Fibroblast of lung (primary cell): ENCODE results near the gene OR52I1. TPM values are rescaled to one million over a fixed set of nuclear protein-coding genes. Genes with fewer than 3 reads are reported as not detected.

Source experiments
- DNase-seq, 2 donors: peaks; one replicate each; pipeline versions ENCODE4 v3.0.0 to v3.0.0-alpha.2; 2010; ENCODE audit warnings: low read depth in 2 of 2
- H2AFZ ChIP-seq: 2 replicates; pipeline ENCODE4 v1.5.1; 2012; ENCODE audit warnings: low read length, control low read depth, inconsistent platforms
- H3K27ac ChIP-seq: 2 replicates; pipeline ENCODE4 v1.5.1; 2011; ENCODE audit warnings: low read length, control low read depth; ENCODE audit not compliant: insufficient read depth
- H3K27me3 ChIP-seq: 2 replicates; pipeline ENCODE4 v1.5.1; 2011; ENCODE audit warnings: mild to moderate bottlenecking, low read length; ENCODE audit not compliant: control insufficient read depth, insufficient read depth
- H3K36me3 ChIP-seq: 2 replicates; pipeline ENCODE4 v1.5.1; 2011; ENCODE audit warnings: low read length; ENCODE audit not compliant: control insufficient read depth, insufficient read depth
- H3K4me1 ChIP-seq: 2 replicates; pipeline ENCODE4 v1.5.1; 2011; ENCODE audit warnings: low read length; ENCODE audit not compliant: control insufficient read depth, insufficient read depth; ENCODE audit errors: extremely low read depth
- H3K4me2 ChIP-seq: 2 replicates; pipeline ENCODE4 v1.5.1; 2011; ENCODE audit warnings: low read length, control low read depth; ENCODE audit not compliant: insufficient read depth; ENCODE audit errors: extremely low read depth
- H3K4me3 ChIP-seq, 4 experiments: fragments of 200-600 bp in 1 of 4; sonication (generic) in 1 of 4; replicated peaks in 1 of 4; 2 replicates each; pipeline ENCODE4 v1.5.1; 2011 to 2016; ENCODE audit warnings: low read length in 4 of 4, low read depth in 3 of 4, mild to moderate bottlenecking in 3 of 4, control low read depth in 2 of 4, inconsistent platforms in 1 of 4, mixed read lengths in 1 of 4; ENCODE audit not compliant: insufficient read depth in 1 of 4; ENCODE audit errors: control extremely low read depth in 1 of 4
- H3K79me2 ChIP-seq: 2 replicates; pipeline ENCODE4 v1.5.1; 2012; ENCODE audit warnings: mild to moderate bottlenecking, low read length, inconsistent platforms; ENCODE audit not compliant: control insufficient read depth, insufficient read depth
- H3K9ac ChIP-seq: 2 replicates; pipeline ENCODE4 v1.5.1; 2011; ENCODE audit warnings: mild to moderate bottlenecking, low read length, control low read depth; ENCODE audit not compliant: insufficient read depth
- H3K9me3 ChIP-seq: 2 replicates; pipeline ENCODE4 v1.5.1; 2012; ENCODE audit warnings: low read depth, low read length; ENCODE audit not compliant: control insufficient read depth, insufficient read depth
- H4K20me1 ChIP-seq: 2 replicates; pipeline ENCODE4 v1.5.1; 2011; ENCODE audit warnings: low read length; ENCODE audit not compliant: control insufficient read depth, insufficient read depth; ENCODE audit errors: extremely low read depth
- EZH2 ChIP-seq: IDR thresholded peaks from 2 replicates; pipeline ENCODE4 v1.5.1; 2012; ENCODE audit warnings: low read length, control low read depth, mild to moderate bottlenecking; ENCODE audit errors: missing control alignments
- polyA plus RNA-seq, 2 donors: library from polyadenylated mRNA; depleted of rRNA in 1 of 2; stranded (reverse) in 1 of 2; unstranded in 1 of 2; fragments of >200 nt; gene quantifications; 2 replicates each; pipeline ENCODE4 v1.2.1, GENCODE V29; 2011 to 2012; ENCODE audit warnings: missing spikeins in 1 of 2
- total RNA-seq: library from RNA; depleted of rRNA; stranded (reverse); fragments of >200 nt; gene quantifications from 2 replicates; pipeline ENCODE4 v1.2.1, GENCODE V29; 2014
- TF ChIP-seq, protein P1 (sequence below), 2 donors: IDR thresholded peaks in 1 of 2; conservative IDR thresholded peaks in 1 of 2; 1 replicate in 1 of 2; 2 replicates in 1 of 2; pipeline ENCODE4 v1.5.1; 2011 to 2012; ENCODE audit warnings: low read length in 2 of 2, control low read depth in 1 of 2, inconsistent platforms in 1 of 2, low read depth in 1 of 2, mild to moderate bottlenecking in 1 of 2

OR52I1 gene
- total and polyA plus RNA-seq, 2 donors (not counting 1 experiment from before 2014, with no cell fraction given) = not detected

DNA sequence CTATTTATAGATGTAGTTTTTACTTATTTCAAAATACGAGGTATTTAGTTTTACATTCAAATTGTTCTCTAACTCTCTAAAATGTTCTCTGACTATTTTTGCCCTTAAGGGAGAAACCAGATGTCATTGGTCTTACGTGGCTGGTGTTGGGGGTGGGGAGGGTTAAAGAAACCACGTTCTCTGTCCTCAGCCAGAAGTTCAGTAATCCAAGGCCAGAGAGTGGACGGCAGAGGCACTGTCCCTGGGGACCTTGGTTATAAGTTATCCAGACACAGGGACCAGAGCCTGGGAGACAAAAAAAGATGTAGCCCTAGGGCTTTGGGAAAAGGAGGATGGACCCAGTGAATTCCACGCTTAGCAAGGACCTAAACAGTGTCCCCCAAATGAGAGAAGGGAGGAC is 49.2 kb downstream of the OR52I1 start:
- Histone ChIP-seq H3K4me1 (no peaks in the 10 kb centered on the region), H2AFZ (no peak overlapping the region), H3K36me3 (no peaks in the 10 kb centered on the region), H4K20me1 (no peaks in the 10 kb centered on the region), H3K27me3 (no peaks in the 10 kb centered on the region), H3K9me3 (no peaks in the 10 kb centered on the region), H3K79me2 (no peaks in the 10 kb centered on the region), H3K4me2 (no peak overlapping the region), H3K9ac (no peak overlapping the region), H3K4me3 (no peak overlapping the region), H3K27ac (no peak overlapping the region)
- TF ChIP-seq, protein P1, sequence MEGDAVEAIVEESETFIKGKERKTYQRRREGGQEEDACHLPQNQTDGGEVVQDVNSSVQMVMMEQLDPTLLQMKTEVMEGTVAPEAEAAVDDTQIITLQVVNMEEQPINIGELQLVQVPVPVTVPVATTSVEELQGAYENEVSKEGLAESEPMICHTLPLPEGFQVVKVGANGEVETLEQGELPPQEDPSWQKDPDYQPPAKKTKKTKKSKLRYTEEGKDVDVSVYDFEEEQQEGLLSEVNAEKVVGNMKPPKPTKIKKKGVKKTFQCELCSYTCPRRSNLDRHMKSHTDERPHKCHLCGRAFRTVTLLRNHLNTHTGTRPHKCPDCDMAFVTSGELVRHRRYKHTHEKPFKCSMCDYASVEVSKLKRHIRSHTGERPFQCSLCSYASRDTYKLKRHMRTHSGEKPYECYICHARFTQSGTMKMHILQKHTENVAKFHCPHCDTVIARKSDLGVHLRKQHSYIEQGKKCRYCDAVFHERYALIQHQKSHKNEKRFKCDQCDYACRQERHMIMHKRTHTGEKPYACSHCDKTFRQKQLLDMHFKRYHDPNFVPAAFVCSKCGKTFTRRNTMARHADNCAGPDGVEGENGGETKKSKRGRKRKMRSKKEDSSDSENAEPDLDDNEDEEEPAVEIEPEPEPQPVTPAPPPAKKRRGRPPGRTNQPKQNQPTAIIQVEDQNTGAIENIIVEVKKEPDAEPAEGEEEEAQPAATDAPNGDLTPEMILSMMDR (conservative IDR thresholded peaks at IDR 0.05 in 1 of 2, IDR thresholded peaks at IDR 0.05 in 1 of 2; ENCODE audit: low read depth in 1 of 2, low read length in 2 of 2) = no peak
- TF ChIP-seq EZH2 = no peak
- no peak for DNase-seq

DNA sequence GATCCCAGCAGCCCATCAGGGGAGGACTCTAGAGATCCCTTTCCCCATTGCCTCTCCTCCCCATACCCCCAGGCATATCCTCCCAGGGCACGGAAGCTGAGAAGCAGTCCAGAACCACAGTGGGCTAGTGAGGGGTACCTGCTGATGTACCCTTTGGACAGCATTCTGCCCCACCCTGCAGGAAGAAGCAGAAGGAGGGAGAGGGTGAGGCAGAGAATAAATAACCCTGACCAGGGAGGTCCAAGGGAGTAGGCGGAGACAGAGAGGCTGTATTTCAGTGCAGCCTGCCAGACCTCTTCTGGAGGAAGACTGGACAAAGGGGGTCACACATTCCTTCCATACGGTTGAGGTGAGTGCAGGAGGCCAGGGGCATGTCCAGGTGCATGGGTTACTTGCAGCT is 49.8 kb downstream of the OR52I1 start, which contains the start of gene OR51E1:
Gene OR51E1, plus strand, starts transcription at position 301 of the 400 bp plus-strand sequence. CDS start 8,545 bp downstream, outside the sequence.
- no peak within 1 kb of the TSS for H3K27ac ChIP-seq
- H3K4me1 ChIP-seq = no peaks in the 10 kb centered on the region
- H3K9ac ChIP-seq = no peak within 1 kb of the TSS
- no peaks in the 10 kb centered on the region for H3K27me3 ChIP-seq
- H3K79me2 ChIP-seq = no peaks in the 10 kb centered on the region
- no peak for DNase-seq
- no peaks in the 10 kb centered on the region for H3K9me3 ChIP-seq
- no peak within 1 kb of the TSS for H3K4me2 ChIP-seq
- TF ChIP-seq, protein P1 (conservative IDR thresholded peaks at IDR 0.05 in 1 of 2, IDR thresholded peaks at IDR 0.05 in 1 of 2; ENCODE audit: low read depth in 1 of 2, low read length in 2 of 2) = no peak
- no peaks in the 10 kb centered on the region for H3K36me3 ChIP-seq
- H2AFZ ChIP-seq = no peak within 1 kb of the TSS
- H3K4me3 ChIP-seq = no peak within 1 kb of the TSS
- no peaks in the 10 kb centered on the region for H4K20me1 ChIP-seq

DNA sequence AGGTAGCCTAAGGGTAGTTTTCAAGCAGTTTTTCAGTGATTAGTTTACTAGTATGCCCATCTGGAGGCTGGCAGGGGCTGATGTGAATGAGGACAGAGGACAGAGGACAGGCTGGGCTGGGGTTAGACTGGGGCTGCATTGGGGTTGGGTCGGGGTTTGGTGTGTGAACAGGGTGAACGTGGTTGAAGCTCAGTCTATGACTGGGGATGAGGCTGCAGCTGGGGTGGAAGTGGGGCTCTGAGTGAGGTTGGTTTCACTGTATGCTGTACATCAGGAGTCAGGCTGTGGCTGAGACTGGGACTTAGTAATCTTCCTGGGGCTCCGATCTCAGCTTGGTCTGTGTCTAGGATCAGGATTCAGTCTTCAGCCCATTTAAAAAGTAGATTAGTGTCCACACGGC is 50.4 kb downstream of the OR52I1 start:
- no peak overlapping the region for H3K4me2 ChIP-seq
- no peak overlapping the region for H3K4me3 ChIP-seq
- H3K9ac ChIP-seq = no peak overlapping the region
- H3K27me3 ChIP-seq = no peaks in the 10 kb centered on the region
- TF ChIP-seq, protein P1 (conservative IDR thresholded peaks at IDR 0.05 in 1 of 2, IDR thresholded peaks at IDR 0.05 in 1 of 2; ENCODE audit: low read depth in 1 of 2, low read length in 2 of 2) = no peak
- TF ChIP-seq EZH2 = no peak
- H3K79me2 ChIP-seq = no peaks in the 10 kb centered on the region
- H2AFZ ChIP-seq = no peak overlapping the region
- DNase-seq = no peak
- H3K4me1 ChIP-seq = no peaks in the 10 kb centered on the region
- H4K20me1 ChIP-seq = no peaks in the 10 kb centered on the region
- H3K9me3 ChIP-seq = no peaks in the 10 kb centered on the region
- H3K27ac ChIP-seq = no peak overlapping the region
- H3K36me3 ChIP-seq = no peaks in the 10 kb centered on the region

Other genes starting within 250 kb of the OR52I1 start
- gene OR52B4, start 225.7 kb upstream of the OR52I1 start, total RNA-seq = not detected in 2 replicates
- not detected in 2 replicates for gene OR52B4, start 225.7 kb upstream of the OR52I1 start, polyA plus RNA-seq
- gene TRIM21, start 200.3 kb upstream of the OR52I1 start, total RNA-seq = 25.2 and 28.4 TPM in 2 replicates
- gene TRIM21, start 200.3 kb upstream of the OR52I1 start, polyA plus RNA-seq = 22.9 and 30.5 TPM in 2 replicates
- not detected in 2 replicates for gene OR52K2, start 144.7 kb upstream of the OR52I1 start, total RNA-seq
- not detected in 2 replicates for gene OR52K2, start 144.7 kb upstream of the OR52I1 start, polyA plus RNA-seq
- not detected in 2 replicates for gene OR52K1, start 111.4 kb upstream of the OR52I1 start, total RNA-seq
- not detected in 2 replicates for gene OR52K1, start 111.4 kb upstream of the OR52I1 start, polyA plus RNA-seq
- gene OR52M1, start 48.8 kb upstream of the OR52I1 start, total RNA-seq = not detected in 2 replicates
- not detected in 2 replicates for gene OR52M1, start 48.8 kb upstream of the OR52I1 start, polyA plus RNA-seq
- gene OR52I2, start 12.3 kb upstream of the OR52I1 start, total RNA-seq = not detected in 2 replicates
- gene OR52I2, start 12.3 kb upstream of the OR52I1 start, polyA plus RNA-seq = not detected in 2 replicates
- 11.1 and 12.1 TPM in 2 replicates for gene TRIM68, start 14.2 kb downstream of the OR52I1 start, total RNA-seq
- 6.5 and 6.6 TPM in 2 replicates for gene TRIM68, start 14.2 kb downstream of the OR52I1 start, polyA plus RNA-seq
- gene OR51D1, start 43.4 kb downstream of the OR52I1 start, total RNA-seq = not detected in 2 replicates
- not detected in 2 replicates for gene OR51D1, start 43.4 kb downstream of the OR52I1 start, polyA plus RNA-seq
- not detected in 2 replicates for gene OR51E1, start 49.9 kb downstream of the OR52I1 start, total RNA-seq
- gene OR51E1, start 49.9 kb downstream of the OR52I1 start, polyA plus RNA-seq = not detected in 2 replicates
- gene OR51E2, start 103.8 kb downstream of the OR52I1 start, total RNA-seq = not detected in 2 replicates
- 0.02 TPM in 1 of 2 replicates, not detected in the other for gene OR51E2, start 103.8 kb downstream of the OR52I1 start, polyA plus RNA-seq
- gene MMP26, start 110.7 kb downstream of the OR52I1 start, total RNA-seq = not detected in 2 replicates
- gene MMP26, start 110.7 kb downstream of the OR52I1 start, polyA plus RNA-seq = not detected in 2 replicates
- not detected in 2 replicates for gene OR51F1, start 175.9 kb downstream of the OR52I1 start, total RNA-seq
- not detected in 2 replicates for gene OR51F1, start 175.9 kb downstream of the OR52I1 start, polyA plus RNA-seq
- gene OR52R1, start 210.3 kb downstream of the OR52I1 start, total RNA-seq = not detected in 2 replicates
- not detected in 2 replicates for gene OR52R1, start 210.3 kb downstream of the OR52I1 start, polyA plus RNA-seq
- not detected in 2 replicates for gene OR51F2, start 227.3 kb downstream of the OR52I1 start, total RNA-seq
- gene OR51F2, start 227.3 kb downstream of the OR52I1 start, polyA plus RNA-seq = not detected in 2 replicates